HepG2 (cell line): ENCODE results near the gene ANLN. TPM values are rescaled to one million over a fixed set of nuclear protein-coding genes. Genes with fewer than 3 reads are reported as not detected.
A peak's percentile ranks its signal among the peaks of the same experiment; 100 is the strongest.

ENCODE experiments used
- ATAC-seq: fragments of 200-7000 bp; cut with Tn5 transposase; 3 replicates; pipeline ENCODE4 v1.9.1; 2020; ENCODE audit warnings: mild to moderate bottlenecking, moderate library complexity
- BruUV-seq: library from RNA; stranded (reverse); fragments of 400-500 nt; replicated peaks from 2 replicates; lab custom pipeline; 2021; lab: Mats Ljungman, UMichigan
- CTCF ChIA-PET: fragments of 300-600 bp; formaldehyde crosslinking; extraction: SDS; loops from one replicate; lab custom pipeline; 2021; ENCODE audit warnings: low total read pairs, inconsistent platforms, low intra/inter-chr PET ratio; lab: Yijun Ruan, JAX
- POLR2A ChIA-PET: fragments of 350-600 bp; sonication (Branson Sonifier 250); formaldehyde crosslinking; loops from one replicate; lab custom pipeline; 2020; ENCODE audit warnings: antibody characterized with exemption, inconsistent platforms; lab: Yijun Ruan, JAX
- DNase-seq: peaks from one replicate; pipeline ENCODE4 v3.0.0-alpha.2; 2015; ENCODE audit warnings: low spot score
- FAIRE-seq: peaks from 3 replicates; lab custom pipeline; 2011; peaks lifted over from hg19 to GRCh38; lab: Jason Lieb, UNC
- H2AFZ ChIP-seq: one replicate; pipeline ENCODE4 v1.6.1; 2011; ENCODE audit warnings: low read length, inconsistent platforms
- H3K27ac ChIP-seq: fragments of 300-600 bp; 3 replicates; pipeline ENCODE4 v1.8.0; 2011; ENCODE audit warnings: mixed run types, mild to moderate bottlenecking, mixed read lengths, low read length, inconsistent platforms; ENCODE audit not compliant: insufficient read depth; ENCODE audit errors: extremely low read length
- H3K27me3 ChIP-seq, 2 experiments: fragments of 200-600 bp in 1 of 2; 2 replicates in 1 of 2; 3 replicates in 1 of 2; pipeline versions ENCODE4 v1.6.0 to v1.8.0; 2011; ENCODE audit warnings: low read length in 2 of 2, mild to moderate bottlenecking in 2 of 2, moderate library complexity in 2 of 2, inconsistent platforms in 1 of 2; ENCODE audit not compliant: insufficient read depth in 2 of 2, control insufficient read depth in 1 of 2
- H3K36me3 ChIP-seq, 2 experiments: fragments of 200-600 bp in 1 of 2; replicated peaks in 1 of 2; 2 replicates in 1 of 2; 3 replicates in 1 of 2; pipeline versions ENCODE4 v1.5.1 to v1.8.0; 2011; ENCODE audit warnings: low read length in 2 of 2, inconsistent platforms in 1 of 2; ENCODE audit not compliant: insufficient read depth in 2 of 2, control insufficient read depth in 1 of 2
- H3K4me1 ChIP-seq: 2 replicates; pipeline ENCODE4 v1.5.1; 2012; ENCODE audit warnings: low read length, inconsistent platforms; ENCODE audit not compliant: insufficient read depth
- H3K4me2 ChIP-seq: 2 replicates; pipeline ENCODE4 v1.6.0; 2011; ENCODE audit warnings: low read depth, low read length, inconsistent platforms
- H3K4me3 ChIP-seq, 3 experiments: fragments of 200-600 bp in 1 of 3; sonication (generic), shearing (Covaris generic) in 1 of 3; replicated peaks in 1 of 3; 2 replicates each; pipeline ENCODE4 v1.5.1; 2011 to 2016; ENCODE audit warnings: low read length in 3 of 3, inconsistent platforms in 2 of 3, low read depth in 2 of 3, mild to moderate bottlenecking in 2 of 3, control low read depth in 1 of 3, mixed read lengths in 1 of 3; ENCODE audit not compliant: insufficient read depth in 1 of 3
- H3K79me2 ChIP-seq: one replicate; pipeline ENCODE4 v1.6.1; 2011; ENCODE audit warnings: low read length, inconsistent platforms; ENCODE audit not compliant: insufficient read depth
- H3K9ac ChIP-seq: 2 replicates; pipeline ENCODE4 v1.6.0; 2011; ENCODE audit warnings: mild to moderate bottlenecking, low read depth, low read length, inconsistent platforms; ENCODE audit not compliant: insufficient read depth
- H3K9me3 ChIP-seq: 2 replicates; pipeline ENCODE4 v1.5.1; 2012; ENCODE audit warnings: mild to moderate bottlenecking, low read length
- H4K20me1 ChIP-seq: 2 replicates; pipeline ENCODE4 v1.6.0; 2011; ENCODE audit warnings: inconsistent platforms, mild to moderate bottlenecking, low read length, moderate library complexity; ENCODE audit not compliant: insufficient read depth
- BCL6 ChIP-seq: IDR thresholded peaks from 2 replicates; pipeline ENCODE4 v1.6.1; 2016; ENCODE audit warnings: missing genetic modification reagents, missing compliant biosample characterization
- FOSL2 ChIP-seq: sonication (generic); formaldehyde crosslinking; IDR thresholded peaks from 2 replicates; pipeline ENCODE4 v1.4.0; 2020; ENCODE audit warnings: missing genetic modification reagents
- HES4 ChIP-seq: sonication (generic); formaldehyde crosslinking; IDR thresholded peaks from 2 replicates; pipeline ENCODE4 v1.9.0; 2021; ENCODE audit warnings: mild to moderate bottlenecking, missing genetic modification reagents, borderline replicate concordance
- MTF1 ChIP-seq: sonication (generic); formaldehyde crosslinking; IDR thresholded peaks from 2 replicates; pipeline ENCODE4 v1.5.0; 2020; ENCODE audit warnings: missing genetic modification reagents
- MXD4 ChIP-seq: IDR thresholded peaks from 2 replicates; pipeline ENCODE4 v1.6.1; 2016; ENCODE audit warnings: mild to moderate bottlenecking, missing biosample characterization, missing genetic modification reagents
- NFKBIZ ChIP-seq: IDR thresholded peaks from 2 replicates; pipeline ENCODE4 v1.6.1; 2018; ENCODE audit warnings: missing genetic modification reagents, missing compliant biosample characterization
- NRL ChIP-seq: sonication (generic); formaldehyde crosslinking; IDR thresholded peaks from 2 replicates; pipeline ENCODE4 v1.5.0; 2020; ENCODE audit warnings: missing genetic modification reagents, mild to moderate bottlenecking, moderate library complexity, borderline replicate concordance
- RFX1 ChIP-seq: fragments of 450-650 bp; IDR thresholded peaks from 2 replicates; pipeline ENCODE4 v1.6.1; 2017
- RNF2 ChIP-seq: fragments of 450-650 bp; conservative IDR thresholded peaks from 2 replicates; pipeline ENCODE4 v1.6.1; 2016; ENCODE audit warnings: low read depth
- STAG1 ChIP-seq: sonication (generic); formaldehyde crosslinking; IDR thresholded peaks from 2 replicates; pipeline ENCODE4 v1.4.0; 2020; ENCODE audit warnings: missing genetic modification reagents
- ZFP1 ChIP-seq: IDR thresholded peaks from 2 replicates; pipeline ENCODE4 v1.6.1; 2016
- ZKSCAN8 ChIP-seq: IDR thresholded peaks from 2 replicates; pipeline ENCODE4 v1.6.1; 2016; ENCODE audit warnings: borderline replicate concordance, missing genetic modification reagents, missing compliant biosample characterization
- ZNF276 ChIP-seq: sonication (generic); formaldehyde crosslinking; IDR thresholded peaks from 2 replicates; pipeline ENCODE4 v1.4.0; 2020; ENCODE audit warnings: mild to moderate bottlenecking, low read depth, missing genetic modification reagents
- ZNF562 ChIP-seq: sonication (generic); formaldehyde crosslinking; IDR thresholded peaks from 2 replicates; pipeline ENCODE4 v1.8.0; 2022; ENCODE audit warnings: missing genetic modification reagents, borderline replicate concordance
- WGBS: methylation state at CpG from one replicate; pipeline ENCODE4 v1.1.6; 2017; ENCODE audit warnings: low lambda C conversion rate; 5-methylcytosine and 5-hydroxymethylcytosine counted together
- in situ Hi-C: cut with HindIII; loops from 2 replicates; pipeline ENCODE4 v1.10.0; 2017; ENCODE audit warnings: low pct_unique_long_range_greater_than_20kb; ENCODE audit not compliant: extremely low pct_ligation_motif_present
- intact Hi-C: fragments of 100-400 bp; cut with micrococcal nuclease; formaldehyde crosslinking; loops from one replicate; pipeline ENCODE4 v1.10.0; 2022; ENCODE audit not compliant: unreplicated experiment
- polyA plus RNA-seq, 8 experiments: library from polyadenylated mRNA; depleted of rRNA in 3 of 8; stranded (reverse) in 7 of 8; unstranded in 1 of 8; fragments of >200 nt; fragmentation: Illumina TruSeq in 4 of 8; extraction: Trizol in 4 of 8; gene quantifications; 2 replicates each; pipeline versions ENCODE4 v1.2.1 to v1.2.3, GENCODE V29; 2011 to 2016; ENCODE audit warnings: low read depth in 4 of 8, missing spikeins in 1 of 8, mixed read lengths in 1 of 8; ENCODE audit not compliant: insufficient read depth in 1 of 8
- total RNA-seq, 5 experiments: library from RNA; depleted of rRNA; stranded (reverse); fragments of >200 nt; fragmentation: Illumina TruSeq; extraction: Trizol; gene quantifications; 2 replicates each; pipeline ENCODE4 v1.2.3, GENCODE V29; 2016; ENCODE audit warnings: low read depth in 1 of 5
- TF ChIP-seq, protein P1 (sequence below), 2 experiments: sonication (generic) in 1 of 2; formaldehyde crosslinking in 1 of 2; IDR thresholded peaks; 2 replicates each; pipeline versions ENCODE4 v1.5.1 to v1.6.1; 2011 to 2020; ENCODE audit warnings: borderline replicate concordance in 1 of 2, low read depth in 1 of 2, low read length in 1 of 2, mild to moderate bottlenecking in 1 of 2, missing genetic modification reagents in 1 of 2, moderate library complexity in 1 of 2
- TF ChIP-seq, protein P2 (sequence below): sonication (generic); formaldehyde crosslinking; IDR thresholded peaks from 2 replicates; pipeline ENCODE4 v1.5.1; 2020; ENCODE audit warnings: mild to moderate bottlenecking, missing genetic modification reagents, borderline replicate concordance

The ANLN gene
- total and polyA plus RNA-seq, 2 of the 13 experiments (the other 11 are each of a cell fraction or from before 2014, with no cell fraction given): 20.0 to 72.0 TPM

DNA sequence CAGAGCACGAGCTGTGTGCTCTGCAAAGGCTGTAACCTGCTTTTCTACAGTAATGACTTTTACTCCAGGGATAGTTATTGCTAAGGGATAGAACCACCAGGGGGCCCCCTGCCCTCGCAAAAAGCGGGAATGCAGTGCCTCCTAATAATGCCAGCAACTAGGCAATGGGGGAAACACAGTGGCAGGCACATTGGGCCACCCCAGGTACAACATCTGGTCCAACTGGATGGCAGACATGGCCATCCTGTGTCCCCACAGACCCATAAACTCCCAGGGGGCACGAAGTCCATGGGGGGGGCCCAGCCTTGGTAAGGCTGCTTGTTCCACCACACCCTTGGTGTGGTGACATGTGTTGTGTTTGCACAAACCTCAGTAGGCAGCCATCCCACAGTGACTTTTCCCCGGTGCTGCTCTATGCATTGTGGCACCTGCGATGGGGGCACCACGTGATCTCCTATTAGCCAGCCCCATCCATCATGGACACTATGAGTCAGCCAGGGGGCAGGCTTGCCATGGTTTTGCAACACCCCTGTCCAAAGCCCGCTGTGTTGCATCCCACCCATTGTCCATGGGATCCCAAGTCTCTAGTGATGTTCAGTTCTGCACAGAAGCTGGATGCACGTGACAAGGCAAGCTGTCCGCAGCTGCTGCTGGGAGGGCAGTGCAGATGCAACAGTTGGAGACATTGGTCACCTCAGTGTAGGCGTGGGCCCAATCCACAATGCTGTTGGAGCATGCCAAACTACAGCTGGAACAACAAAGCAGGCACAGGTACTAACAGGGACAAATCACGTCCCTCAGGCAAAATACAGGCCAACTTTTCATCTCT is 84.0 kb downstream of the ANLN start (continued):
- TF ChIP-seq STAG1 (CRISPR knock-in tag): peak; percentile 89
- TF ChIP-seq, protein P1, sequence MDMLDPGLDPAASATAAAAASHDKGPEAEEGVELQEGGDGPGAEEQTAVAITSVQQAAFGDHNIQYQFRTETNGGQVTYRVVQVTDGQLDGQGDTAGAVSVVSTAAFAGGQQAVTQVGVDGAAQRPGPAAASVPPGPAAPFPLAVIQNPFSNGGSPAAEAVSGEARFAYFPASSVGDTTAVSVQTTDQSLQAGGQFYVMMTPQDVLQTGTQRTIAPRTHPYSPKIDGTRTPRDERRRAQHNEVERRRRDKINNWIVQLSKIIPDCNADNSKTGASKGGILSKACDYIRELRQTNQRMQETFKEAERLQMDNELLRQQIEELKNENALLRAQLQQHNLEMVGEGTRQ (IDR thresholded peaks at IDR 0.05; ENCODE audit: low read depth, low read length): peak; percentile 36; the same call in 1 of the 2 replicates
- TF ChIP-seq, protein P1 (CRISPR knock-in tag; IDR thresholded peaks at IDR 0.05; ENCODE audit: borderline replicate concordance): peak; percentile 35; the same call in 1 of the 2 replicates
- TF ChIP-seq RFX1: no peak

DNA sequence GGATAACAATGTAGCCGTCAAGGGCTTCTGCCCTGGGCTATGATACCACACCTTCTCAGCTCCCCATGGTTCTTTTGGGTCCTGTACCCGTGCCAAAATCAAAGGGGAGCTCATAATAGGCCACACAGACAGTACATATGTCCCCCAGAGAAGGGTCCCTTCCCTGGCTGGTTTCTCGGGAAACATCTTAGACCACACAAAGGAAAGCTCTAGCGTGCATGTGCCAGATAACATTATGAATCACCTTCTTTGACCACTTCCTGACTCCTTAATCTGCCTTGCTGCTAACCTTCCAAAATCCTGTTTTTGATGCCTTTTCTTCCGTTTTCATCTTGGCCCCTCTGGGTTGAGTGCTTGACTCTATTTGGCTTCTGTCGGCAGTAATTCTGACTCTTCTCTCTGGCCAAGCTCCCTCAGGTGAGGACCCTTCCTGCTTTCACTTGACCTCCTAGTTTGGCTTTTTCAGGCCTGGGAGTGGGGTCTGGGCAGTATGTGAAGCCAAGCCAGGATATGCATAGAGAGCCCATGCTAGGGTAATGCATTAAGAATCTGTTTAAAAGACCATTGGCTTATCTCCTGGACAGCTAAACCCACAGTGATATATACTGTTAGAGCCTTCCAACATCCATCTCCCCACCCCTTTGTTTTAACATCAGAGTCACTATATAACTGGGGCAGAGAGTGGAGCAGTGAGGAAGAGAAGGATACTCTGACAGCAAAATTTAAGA is 84.8 kb downstream of the ANLN start:
- DNase-seq (no peak), FAIRE-seq (no peak), ATAC-seq (no peak)
- WGBS: 59% methylated on average over 5 of the region's 6 CpGs
- Histone ChIP-seq H3K4me2 (no peak overlapping the region), H3K9me3 (no peaks in the 10 kb centered on the region), H3K9ac (no peak overlapping the region), H3K79me2 (no peaks in the 10 kb centered on the region), H3K4me1 (no peaks in the 10 kb centered on the region; the same call in 1 of the 2 replicates), H3K36me3 (no peaks in the 10 kb centered on the region), H3K4me3 (no peak overlapping the region), H4K20me1 (no peaks in the 10 kb centered on the region), H3K27me3 (no peaks in the 10 kb centered on the region), H3K27ac (no peak overlapping the region), H2AFZ (no peak overlapping the region)
- intact Hi-C loops: no loop called here
- in situ Hi-C loops: loop anchor here (25.0 kb wide), 1 partner anchor 488 kb away; no protein-coding TSS in a partner anchor
- BruUV-seq: no TSS peak
- ChIA-PET CTCF (interaction anchor here (1.3 to 3.2 kb wide), 3 partner anchors 196 to 727 kb away, joined by 5 to 14 read pairs (median 8); no protein-coding TSS in a partner anchor), POLR2A (no interaction called here)
- TF ChIP-seq ZFP1 (no peak), NRL (CRISPR knock-in tag) (no peak), MTF1 (CRISPR knock-in tag) (no peak), RNF2 (no peak), ZKSCAN8 (no peak), RFX1 (no peak), ZNF276 (CRISPR knock-in tag) (no peak), MXD4 (CRISPR knock-in tag) (no peak), NFKBIZ (no peak), FOSL2 (CRISPR knock-in tag) (no peak), HES4 (CRISPR knock-in tag) (no peak), ZNF562 (CRISPR knock-in tag) (no peak), BCL6 (no peak)
- TF ChIP-seq, protein P2, sequence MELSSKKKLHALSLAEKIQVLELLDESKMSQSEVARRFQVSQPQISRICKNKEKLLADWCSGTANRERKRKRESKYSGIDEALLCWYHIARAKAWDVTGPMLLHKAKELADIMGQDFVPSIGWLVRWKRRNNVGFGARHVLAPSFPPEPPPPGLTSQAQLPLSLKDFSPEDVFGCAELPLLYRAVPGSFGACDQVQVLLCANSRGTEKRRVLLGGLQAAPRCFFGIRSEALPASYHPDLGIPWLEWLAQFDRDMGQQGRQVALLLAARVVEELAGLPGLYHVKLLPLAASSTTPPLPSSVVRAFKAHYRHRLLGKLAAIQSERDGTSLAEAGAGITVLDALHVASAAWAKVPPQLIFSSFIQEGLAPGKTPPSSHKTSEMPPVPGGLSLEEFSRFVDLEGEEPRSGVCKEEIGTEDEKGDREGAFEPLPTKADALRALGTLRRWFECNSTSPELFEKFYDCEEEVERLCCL (CRISPR knock-in tag): no peak
